HCT116 (cell line): ENCODE measurements around the gene STRIT1. TPM values are rescaled to one million over a fixed set of nuclear protein-coding genes. Genes with fewer than 3 reads are reported as not detected.

Source experiments
- ATAC-seq: fragments of 200-7000 bp; cut with Tn5 transposase; 2 replicates; pipeline ENCODE4 v1.9.1; 2020; ENCODE audit warnings: mild to moderate bottlenecking, moderate library complexity
- BruUV-seq: library from RNA; stranded (reverse); fragments of 400-500 nt; replicated peaks from 2 replicates; lab custom pipeline; 2021; lab: Mats Ljungman, UMichigan
- CTCF ChIA-PET: fragments of 300-600 bp; sonication (Branson Sonifier 250); formaldehyde crosslinking; loops from one replicate; lab custom pipeline; 2021; ENCODE audit warnings: antibody characterized with exemption; lab: Charles Lee
- POLR2A ChIA-PET: fragments of 300-600, 350-600 bp; sonication (Branson Sonifier 250); formaldehyde crosslinking; loops from one replicate; lab custom pipeline; 2021; ENCODE audit warnings: antibody characterized with exemption; lab: Charles Lee
- RAD21 ChIA-PET, 2 experiments: fragments of 300-600 bp; sonication (Branson Sonifier 250); formaldehyde crosslinking; loops; one replicate each; lab custom pipeline; 2023; ENCODE audit warnings: low total read pairs in 2 of 2; ENCODE audit not compliant: uncharacterized antibody in 2 of 2, unreplicated experiment in 2 of 2, low non-redundant PET in 1 of 2; lab: Charles Lee
- DNase-seq: peaks from one replicate; pipeline ENCODE4 v3.0.0-alpha.2; 2010; ENCODE audit warnings: low read depth, low spot score
- H2AFZ ChIP-seq: fragments of 200-600 bp; shearing (Covaris generic), sonication (generic); 2 replicates; pipeline ENCODE4 v1.6.1; 2017; ENCODE audit warnings: low read depth, mixed run types, mixed read lengths, antibody characterized with exemption, low read length; ENCODE audit not compliant: poor library complexity, severe bottlenecking
- H3K27ac ChIP-seq: 2 replicates; pipeline ENCODE4 v1.5.1; 2012; ENCODE audit warnings: low read depth, low read length
- H3K27me3 ChIP-seq: fragments of 200-600 bp; sonication (generic); 2 replicates; pipeline ENCODE4 v1.6.1; 2016; ENCODE audit warnings: mixed run types, low read length, mixed read lengths; ENCODE audit not compliant: insufficient read depth
- H3K36me3 ChIP-seq, 2 experiments: fragments of 200-500 bp in 1 of 2; fragments of 200-600 bp in 1 of 2; sonication (Bioruptor generic) in 1 of 2; sonication (generic) in 1 of 2; 2 replicates each; pipeline versions ENCODE4 v1.5.1 to v1.6.1; 2014 to 2016; ENCODE audit warnings: low read length in 2 of 2, inconsistent platforms in 1 of 2, mixed read lengths in 1 of 2, mixed run types in 1 of 2; ENCODE audit not compliant: insufficient read depth in 2 of 2, control insufficient read depth in 1 of 2
- H3K4me1 ChIP-seq, 2 experiments: fragments of 200-600 bp in 1 of 2; sonication (generic) in 1 of 2; 2 replicates each; pipeline versions ENCODE4 v1.5.1 to v1.6.1; 2012 to 2017; ENCODE audit warnings: low read length in 2 of 2, inconsistent platforms in 1 of 2, mild to moderate bottlenecking in 1 of 2, mixed read lengths in 1 of 2, mixed run types in 1 of 2, moderate library complexity in 1 of 2; ENCODE audit not compliant: insufficient read depth in 2 of 2, control insufficient read depth in 1 of 2
- H3K4me2 ChIP-seq: fragments of 200-600 bp; sonication (generic); 2 replicates; pipeline ENCODE4 v1.6.1; 2017; ENCODE audit warnings: mixed run types, low read length, mixed read lengths
- H3K4me3 ChIP-seq, 2 experiments: fragments of 200-600 bp in 1 of 2; sonication (generic) in 1 of 2; replicated peaks in 1 of 2; 2 replicates each; pipeline ENCODE4 v1.5.1; 2011 to 2016; ENCODE audit warnings: low read length in 2 of 2, control low read depth in 1 of 2, low read depth in 1 of 2, mild to moderate bottlenecking in 1 of 2, mixed read lengths in 1 of 2, mixed run types in 1 of 2
- H3K79me2 ChIP-seq: fragments of 200-600 bp; sonication (generic); 2 replicates; pipeline ENCODE4 v1.6.1; 2017; ENCODE audit warnings: mild to moderate bottlenecking, mixed run types, low read length, moderate library complexity, mixed read lengths; ENCODE audit not compliant: insufficient read depth
- H3K9ac ChIP-seq: fragments of 200-600 bp; sonication (generic); 2 replicates; pipeline ENCODE4 v1.6.1; 2016; ENCODE audit warnings: low read length, mixed read lengths
- H3K9me2 ChIP-seq: fragments of 200-600 bp; sonication (generic), shearing (Covaris generic); 2 replicates; pipeline ENCODE4 v1.6.1; 2017; ENCODE audit warnings: mixed run types, mild to moderate bottlenecking, moderate library complexity; ENCODE audit not compliant: insufficient read depth
- H3K9me3 ChIP-seq, 2 experiments: fragments of 200-500 bp in 1 of 2; fragments of 200-600 bp in 1 of 2; sonication (Bioruptor generic) in 1 of 2; sonication (generic) in 1 of 2; 2 replicates each; pipeline ENCODE4 v1.6.1; 2014 to 2017; ENCODE audit warnings: low read length in 2 of 2, mixed read lengths in 2 of 2, inconsistent platforms in 1 of 2, low read depth in 1 of 2, mild to moderate bottlenecking in 1 of 2, mixed run types in 1 of 2, moderate library complexity in 1 of 2; ENCODE audit not compliant: control insufficient read depth in 1 of 2, insufficient read depth in 1 of 2
- H4K20me1 ChIP-seq: fragments of 200-600 bp; sonication (generic), shearing (Covaris generic); 2 replicates; pipeline ENCODE4 v1.6.1; 2017; ENCODE audit warnings: mixed run types, mild to moderate bottlenecking, moderate library complexity; ENCODE audit not compliant: insufficient read depth
- CBX3 ChIP-seq: IDR thresholded peaks from 2 replicates; pipeline ENCODE4 v1.6.1; 2012; ENCODE audit warnings: low read depth
- CEBPB ChIP-seq: IDR thresholded peaks from 2 replicates; pipeline ENCODE4 v1.6.1; 2012; ENCODE audit warnings: low read depth
- EGR1 ChIP-seq: IDR thresholded peaks from 2 replicates; pipeline ENCODE4 v1.6.1; 2012; ENCODE audit warnings: low read depth
- EZH2 ChIP-seq: fragments of 200-600 bp; sonication (generic); IDR thresholded peaks from 2 replicates; pipeline ENCODE4 v1.6.1; 2017; ENCODE audit warnings: antibody characterized with exemption, mixed run types
- EZH2phosphoT487 ChIP-seq: fragments of 200-600 bp; IDR thresholded peaks from 2 replicates; pipeline ENCODE4 v1.6.1; 2018; ENCODE audit warnings: antibody characterized with exemption, borderline replicate concordance
- FOSL1 ChIP-seq: IDR thresholded peaks from 2 replicates; pipeline ENCODE4 v1.6.1; 2012; ENCODE audit warnings: low read depth
- POLR2A ChIP-seq: IDR thresholded peaks from 2 replicates; pipeline ENCODE4 v1.7.0; 2011; ENCODE audit warnings: borderline replicate concordance; ENCODE audit not compliant: insufficient read depth, insufficient read length; ENCODE audit errors: extremely low read depth
- RAD21 ChIP-seq: IDR thresholded peaks from 2 replicates; pipeline ENCODE4 v1.6.1; 2012; ENCODE audit warnings: low read depth, mild to moderate bottlenecking
- SP1 ChIP-seq: IDR thresholded peaks from 2 replicates; pipeline ENCODE4 v1.6.1; 2012; ENCODE audit warnings: low read depth
- SRF ChIP-seq: IDR thresholded peaks from 2 replicates; pipeline ENCODE4 v1.6.1; 2012; ENCODE audit warnings: low read depth
- TCF7L2 ChIP-seq: IDR thresholded peaks from 2 replicates; pipeline ENCODE4 v1.7.0; 2011; ENCODE audit warnings: borderline replicate concordance, inconsistent platforms; ENCODE audit not compliant: insufficient read depth, insufficient read length; ENCODE audit errors: extremely low read depth
- ZNF274 ChIP-seq: fragments of 200-500 bp; sonication (Bioruptor generic); IDR thresholded peaks from 2 replicates; pipeline ENCODE4 v1.6.1; 2014; ENCODE audit warnings: mild to moderate bottlenecking, low read depth, low read length, inconsistent platforms
- intact Hi-C: fragments of 100-400 bp; cut with micrococcal nuclease; formaldehyde crosslinking; loops from 2 replicates; pipeline ENCODE4 v1.10.0; 2022
- total RNA-seq: library from RNA; stranded (reverse); gene quantifications from one replicate; pipeline ENCODE4 v1.2.1, GENCODE V29; 2021; ENCODE audit not compliant: unreplicated experiment
- TF ChIP-seq, protein P1 (sequence below): IDR thresholded peaks from 2 replicates; pipeline ENCODE4 v1.6.1; 2011; ENCODE audit warnings: mild to moderate bottlenecking, low read length, moderate library complexity; ENCODE audit not compliant: insufficient replicate concordance; ENCODE audit errors: extremely low read depth

STRIT1 gene
- total RNA-seq, 1 experiment from 2014 or later: not detected

DNA sequence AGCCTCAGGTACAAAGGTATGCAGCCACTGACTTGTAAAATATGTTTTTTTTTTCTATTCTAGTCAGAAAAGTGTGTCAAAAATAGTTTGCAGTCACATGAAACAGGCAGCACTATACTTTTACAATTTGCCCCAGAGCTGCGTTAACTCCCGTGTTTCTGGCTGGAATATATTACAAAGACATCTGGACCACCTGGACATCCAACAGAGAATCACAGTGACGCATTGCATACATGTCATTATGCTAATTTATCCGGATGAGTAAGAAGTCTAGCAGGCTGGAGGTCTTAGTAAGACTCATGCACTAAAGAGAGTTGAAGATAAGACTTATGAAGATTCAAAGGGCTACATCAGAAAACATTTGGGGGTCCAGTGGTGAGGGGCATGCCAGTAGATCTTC, 39.2 kb upstream of the STRIT1 start:
- Histone ChIP-seq H3K9me2 (no peaks in the 10 kb centered on the region), H3K27ac (no peak overlapping the region), H3K4me3 (no peak overlapping the region), H3K4me1 (no peaks in the 10 kb centered on the region), H3K9me3 (no peaks in the 10 kb centered on the region), H3K4me2 (no peak overlapping the region), H3K79me2 (no peaks in the 10 kb centered on the region), H2AFZ (no peak overlapping the region), H3K27me3 (no peaks in the 10 kb centered on the region), H3K36me3 (no peaks in the 10 kb centered on the region), H3K9ac (no peak overlapping the region), H4K20me1 (no peaks in the 10 kb centered on the region)
- intact Hi-C loops: no loop called here
- CTCF ChIA-PET: no interaction called here
- DNase-seq: no peak
- no peak for ATAC-seq
- RAD21 ChIA-PET: no interaction called here
- no TSS peak for BruUV-seq
- TF ChIP-seq ZNF274 (no peak), CEBPB (no peak), EZH2phosphoT487 (no peak), TCF7L2 (no peak), CBX3 (no peak), EGR1 (no peak), FOSL1 (no peak), RAD21 (no peak), POLR2A (no peak), EZH2 (no peak), SP1 (no peak), SRF (no peak)
- TF ChIP-seq, protein P1, sequence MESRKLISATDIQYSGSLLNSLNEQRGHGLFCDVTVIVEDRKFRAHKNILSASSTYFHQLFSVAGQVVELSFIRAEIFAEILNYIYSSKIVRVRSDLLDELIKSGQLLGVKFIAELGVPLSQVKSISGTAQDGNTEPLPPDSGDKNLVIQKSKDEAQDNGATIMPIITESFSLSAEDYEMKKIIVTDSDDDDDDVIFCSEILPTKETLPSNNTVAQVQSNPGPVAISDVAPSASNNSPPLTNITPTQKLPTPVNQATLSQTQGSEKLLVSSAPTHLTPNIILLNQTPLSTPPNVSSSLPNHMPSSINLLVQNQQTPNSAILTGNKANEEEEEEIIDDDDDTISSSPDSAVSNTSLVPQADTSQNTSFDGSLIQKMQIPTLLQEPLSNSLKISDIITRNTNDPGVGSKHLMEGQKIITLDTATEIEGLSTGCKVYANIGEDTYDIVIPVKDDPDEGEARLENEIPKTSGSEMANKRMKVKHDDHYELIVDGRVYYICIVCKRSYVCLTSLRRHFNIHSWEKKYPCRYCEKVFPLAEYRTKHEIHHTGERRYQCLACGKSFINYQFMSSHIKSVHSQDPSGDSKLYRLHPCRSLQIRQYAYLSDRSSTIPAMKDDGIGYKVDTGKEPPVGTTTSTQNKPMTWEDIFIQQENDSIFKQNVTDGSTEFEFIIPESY: no peak
- POLR2A ChIA-PET: no interaction called here
